Measurements from ENCODE around the gene TACSTD2.

GRCh38 chr1:58607391-58607790 lies 30.3 kb upstream of the TACSTD2 start:
- TF ChIP-seq CTCF (IDR thresholded peaks at IDR 0.05) = no peak
- no peak for TF ChIP-seq POLR2A (IDR thresholded peaks at IDR 0.05)
